NAMALWA (cell line): ENCODE results near the gene FRMD6.
"Not testable (repeated sequence)": the region's sequence is repeated elsewhere in the genome, so short reads cannot be mapped to it uniquely, and the experiment has no call there.

Experiments used
- DNase-seq: peaks from one replicate; pipeline ENCODE4 v3.0.0-alpha.2; 2015; ENCODE audit warnings: low spot score

Gene FRMD6

GRCh38 chr14:51725061-51725460, 73.4 kb downstream of the FRMD6 start:
- no peak for DNase-seq

DNA sequence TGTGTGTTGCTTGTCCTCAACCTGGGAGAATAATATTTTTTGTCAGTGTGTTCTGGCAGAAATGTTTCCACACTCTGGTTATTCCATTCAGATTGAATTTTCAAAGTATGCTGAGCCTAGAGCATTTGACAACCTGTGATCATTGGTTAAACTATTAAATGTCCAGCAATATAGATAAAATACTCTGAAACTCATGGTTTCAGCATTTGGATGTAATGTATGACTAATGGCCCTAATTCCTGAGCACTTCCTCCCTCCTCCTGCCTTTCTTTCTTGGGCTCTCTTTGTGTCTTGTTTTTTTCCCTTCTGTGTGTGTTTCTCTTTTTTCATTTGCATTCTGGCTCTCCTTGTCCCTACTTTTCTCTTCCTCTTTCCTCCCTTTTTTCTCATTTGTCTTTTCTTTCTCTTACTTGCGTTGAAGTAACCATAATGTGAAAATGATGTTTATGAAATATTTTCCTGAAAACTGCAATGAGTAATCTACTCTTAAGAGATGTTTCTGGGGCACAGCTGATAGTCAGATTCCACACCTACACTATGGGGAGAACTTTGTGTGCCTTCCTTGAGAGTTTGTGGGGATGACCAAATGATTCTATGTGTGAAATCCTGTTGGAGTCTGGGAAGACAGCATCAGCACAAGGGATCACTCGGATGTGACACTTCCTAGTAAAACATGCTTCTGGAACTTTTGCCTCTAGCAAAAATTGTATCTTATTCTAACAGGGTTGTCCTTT, 74.6 kb downstream of the FRMD6 start:
- no peak for DNase-seq

DNA sequence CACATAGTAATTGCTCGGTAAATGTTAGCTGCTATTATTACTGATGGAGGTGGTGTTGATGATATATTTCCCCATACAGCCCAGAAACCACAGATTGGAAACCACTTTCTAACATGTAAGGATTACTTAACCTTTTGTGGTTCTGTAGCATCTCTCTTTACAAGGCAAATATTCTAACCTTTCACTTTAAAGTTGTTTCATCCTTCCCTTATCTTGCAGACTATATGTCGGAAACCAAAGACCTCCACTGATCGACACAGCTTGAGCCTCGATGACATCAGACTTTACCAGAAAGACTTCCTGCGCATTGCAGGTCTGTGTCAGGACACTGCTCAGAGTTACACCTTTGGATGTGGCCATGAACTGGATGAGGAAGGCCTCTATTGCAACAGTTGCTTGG, 75.8 kb downstream of the FRMD6 start:
- DNase-seq, result no peak

GRCh38 chr14:51730098-51730497, 78.4 kb downstream of the FRMD6 start:
- no peak for DNase-seq

DNA sequence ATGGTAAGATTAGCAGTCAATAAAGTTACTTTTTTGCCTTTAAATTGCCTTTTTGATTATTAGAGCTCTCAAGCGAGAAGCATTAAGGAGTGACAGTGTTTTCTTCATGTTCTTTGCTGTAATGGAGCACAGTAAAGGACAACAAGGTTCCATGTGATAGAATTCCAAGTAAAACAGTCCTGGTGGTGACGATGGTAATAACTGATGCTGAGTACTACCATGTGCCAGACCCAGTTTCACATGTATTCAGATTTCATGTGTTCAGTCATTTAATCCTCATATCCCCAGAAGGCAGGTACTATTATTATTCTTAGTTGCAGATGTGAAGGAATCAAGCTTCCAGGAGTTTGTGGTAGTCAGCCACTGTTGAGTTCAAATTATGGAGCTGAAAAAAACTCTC, 79.0 kb downstream of the FRMD6 start:
- no peak for DNase-seq

DNA sequence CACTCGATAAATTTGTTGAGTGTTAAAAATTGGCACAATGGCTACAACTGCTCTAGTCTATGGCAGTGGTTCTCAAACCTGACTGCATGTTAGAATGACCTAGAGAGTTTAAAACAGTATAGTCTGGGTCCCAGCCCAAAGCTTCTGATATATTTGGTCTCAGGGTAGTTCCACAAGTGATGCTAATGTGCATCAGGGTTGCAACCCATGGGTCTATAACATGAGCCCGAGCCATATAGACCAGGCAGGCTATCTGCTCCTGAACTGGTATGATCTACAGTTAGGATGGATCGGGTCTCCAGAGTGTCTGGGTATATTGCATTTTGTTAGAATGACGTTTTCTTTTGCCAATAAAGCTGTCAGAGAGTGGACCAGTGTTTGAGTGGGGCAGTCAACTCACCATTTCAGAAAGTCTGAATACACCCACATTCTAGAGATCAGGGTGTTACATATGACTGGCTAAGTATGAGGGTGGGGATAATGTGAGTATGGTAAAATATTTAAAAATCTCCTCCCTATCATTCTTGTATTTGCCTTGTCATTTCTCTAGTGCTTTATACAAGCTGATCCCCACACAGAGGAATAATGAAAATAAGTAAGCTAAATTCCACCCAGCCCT, 80.9 kb downstream of the FRMD6 start:
- no peak for DNase-seq

GRCh38 chr14:51733147-51733546, 81.4 kb downstream of the FRMD6 start:
- no peak for DNase-seq

DNA sequence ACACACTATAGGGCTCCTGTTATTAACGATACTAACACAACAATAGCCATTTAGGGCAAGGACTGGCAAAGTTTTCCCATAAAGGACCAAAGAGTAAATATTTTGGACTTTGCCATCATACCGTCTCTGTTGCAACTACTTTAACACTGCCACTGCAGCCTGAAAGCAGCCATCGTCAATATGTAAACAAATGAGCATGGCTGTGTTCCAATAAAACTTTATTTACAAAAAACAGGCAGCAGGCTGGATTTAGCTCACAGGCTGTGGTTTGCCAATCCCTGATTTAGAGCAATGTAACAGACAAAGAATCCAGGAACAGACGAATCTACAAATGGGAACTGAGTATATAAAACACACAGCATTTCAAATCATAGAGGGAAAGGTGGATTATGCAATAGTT, 84.1 kb downstream of the FRMD6 start:
- DNase-seq, result no peak

DNA sequence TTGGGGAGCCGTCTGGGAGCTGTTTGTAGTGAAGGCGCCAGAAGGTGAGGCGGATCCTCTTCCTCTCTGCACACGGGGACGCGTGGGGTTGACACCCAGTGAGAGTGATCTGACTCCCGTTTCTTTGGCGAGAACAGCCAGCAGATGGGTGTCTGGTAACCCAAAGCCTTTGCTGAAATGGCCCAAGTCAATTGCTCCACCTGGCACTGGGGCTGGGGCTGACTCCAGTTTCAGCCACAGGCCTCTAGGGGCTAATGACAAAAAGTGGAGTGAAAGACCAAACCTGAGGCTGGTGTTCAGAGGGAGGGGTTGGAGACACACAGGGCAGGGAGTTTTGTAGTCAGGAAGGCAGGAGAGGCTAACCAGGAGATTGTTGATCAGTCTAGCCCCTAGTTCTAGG, 87.0 kb downstream of the FRMD6 start:
- DNase-seq, result peak; percentile 35

GRCh38 chr14:51743588-51744000, 91.9 kb downstream of the FRMD6 start:
- no peak for DNase-seq

DNA sequence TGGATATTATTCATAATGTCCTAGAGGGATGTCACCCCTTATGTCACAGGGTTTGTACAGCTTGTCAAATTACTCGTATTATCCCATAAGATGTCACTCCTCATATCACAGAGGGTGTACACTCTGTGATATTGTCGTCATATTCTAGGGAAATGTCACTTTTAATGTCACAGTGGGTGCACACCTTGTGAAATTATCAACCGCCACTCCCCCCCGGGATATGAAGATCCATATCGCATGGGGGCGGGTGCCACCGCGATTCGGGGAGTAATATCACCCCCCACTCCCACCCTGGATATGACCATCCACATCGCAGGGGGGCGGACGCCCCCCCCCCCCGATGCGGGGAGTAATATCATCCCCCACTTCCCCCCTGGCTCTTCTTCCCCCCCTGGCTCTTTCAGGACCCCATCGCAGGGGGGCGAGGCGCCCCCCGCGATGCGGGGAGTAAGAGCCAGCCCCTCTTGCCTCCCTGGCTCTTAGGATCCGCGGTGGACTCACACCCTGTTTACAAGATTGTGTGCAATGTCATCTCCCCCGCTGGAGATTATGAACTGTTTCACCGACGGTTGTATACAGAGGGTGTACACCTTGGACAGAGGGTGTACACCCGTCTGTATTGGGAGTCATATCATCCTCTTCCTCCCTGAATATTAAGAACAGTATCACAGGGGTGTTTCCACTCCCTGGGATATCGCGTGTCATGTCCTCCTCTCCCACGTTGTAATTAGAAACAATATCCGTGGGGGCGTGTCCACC, 92.8 kb downstream of the FRMD6 start:
- no peak for DNase-seq

DNA sequence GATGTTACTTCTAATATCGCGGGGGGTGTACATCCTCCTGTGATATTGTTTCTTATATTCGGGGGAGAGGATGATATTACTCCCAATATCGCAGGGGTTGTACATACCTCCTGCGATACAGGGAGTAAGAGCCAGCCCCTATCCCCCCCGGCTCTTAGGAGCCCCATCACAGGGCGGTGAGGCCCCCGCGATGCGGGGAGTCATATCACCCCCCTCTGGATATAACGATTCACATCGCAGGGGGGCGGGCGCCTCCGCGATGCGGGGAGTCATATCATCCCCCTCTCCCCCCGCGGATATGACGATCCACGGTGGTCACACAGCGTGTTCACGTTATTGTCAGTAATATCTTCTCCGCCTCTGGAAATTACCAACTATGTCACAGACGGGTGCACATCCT, 95.1 kb downstream of the FRMD6 start:
- not testable (repeated sequence) for DNase-seq

- no peak for DNase-seq
Observed at GRCh38 chr14:51750542-51750941, 98.8 kb downstream of the FRMD6 start.

- DNase-seq, result not testable (repeated sequence)
Observed at GRCh38 chr14:51751611-51752345, 100.1 kb downstream of the FRMD6 start.

DNA sequence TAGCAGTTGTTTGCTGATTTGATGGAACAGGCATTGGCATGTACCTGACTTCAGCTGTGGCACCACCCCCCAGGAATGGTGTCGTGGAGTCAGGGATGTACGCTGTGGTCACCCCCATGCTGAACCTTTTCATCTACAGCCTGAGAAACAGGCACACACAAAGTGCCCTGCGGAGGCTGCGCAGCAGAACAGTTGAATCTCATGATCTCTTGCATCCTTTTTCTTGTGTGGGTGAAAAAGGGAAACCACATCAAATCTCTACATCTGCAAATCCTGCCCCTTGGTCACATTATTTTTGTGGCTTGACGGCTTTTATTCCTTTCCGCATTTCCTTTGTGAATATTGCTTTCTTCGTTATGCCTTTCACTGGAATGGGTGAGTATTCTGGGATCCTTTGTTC, 106.0 kb downstream of the FRMD6 start:
- not testable (repeated sequence) for DNase-seq

DNA sequence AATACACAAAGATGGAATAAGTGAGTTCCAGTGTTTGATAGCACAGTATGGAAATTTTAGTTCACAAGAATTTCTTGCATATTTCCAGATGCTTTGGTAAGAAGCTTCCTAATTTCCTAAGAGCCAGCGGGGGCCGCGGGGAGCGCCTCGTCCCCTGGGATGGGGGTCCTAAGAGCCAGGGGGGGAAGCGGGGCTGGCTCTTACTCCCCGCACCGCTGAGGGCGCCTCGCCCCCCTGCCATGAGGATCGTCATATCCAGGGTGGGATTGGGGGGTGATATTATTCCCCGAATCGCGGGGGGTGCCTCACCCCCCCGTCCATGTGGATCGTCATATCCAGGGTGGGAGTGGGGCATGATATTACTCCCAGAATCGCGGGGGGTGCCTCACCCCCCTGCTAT, 108.2 kb downstream of the FRMD6 start:
- DNase-seq, result no peak

- DNase-seq, result not testable (repeated sequence)
Observed at GRCh38 chr14:51765726-51766125, 114.0 kb downstream of the FRMD6 start.

- not testable (repeated sequence) for DNase-seq
Observed at GRCh38 chr14:51766586-51766985, 114.9 kb downstream of the FRMD6 start.

GRCh38 chr14:51769261-51769660, 117.6 kb downstream of the FRMD6 start:
- not testable (repeated sequence) for DNase-seq

DNA sequence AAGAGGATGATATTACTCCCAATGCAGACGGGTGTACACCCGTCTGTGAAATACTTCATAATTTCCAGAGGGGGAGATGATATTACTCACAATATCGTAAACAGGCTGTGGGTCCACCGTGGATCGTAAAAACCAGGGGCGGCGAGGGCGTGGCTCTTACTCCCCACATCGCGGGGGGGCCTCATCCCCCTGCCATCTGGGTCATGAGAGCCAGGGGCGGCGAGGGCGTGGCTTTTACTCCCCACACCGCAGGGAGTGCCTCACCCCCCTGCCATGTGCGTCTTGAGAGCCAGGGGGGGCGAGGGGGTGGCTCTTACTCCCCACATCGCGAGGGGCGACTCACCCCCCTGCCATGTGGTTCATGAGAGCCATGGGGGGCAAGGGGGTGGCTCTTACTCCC, 122.5 kb downstream of the FRMD6 start:
- DNase-seq, result no peak

GRCh38 chr14:51776102-51776894, 124.6 kb downstream of the FRMD6 start:
- peak; percentile 49 for DNase-seq
